ENCODE measurements around the gene MDP1.

Gene MDP1

DNA sequence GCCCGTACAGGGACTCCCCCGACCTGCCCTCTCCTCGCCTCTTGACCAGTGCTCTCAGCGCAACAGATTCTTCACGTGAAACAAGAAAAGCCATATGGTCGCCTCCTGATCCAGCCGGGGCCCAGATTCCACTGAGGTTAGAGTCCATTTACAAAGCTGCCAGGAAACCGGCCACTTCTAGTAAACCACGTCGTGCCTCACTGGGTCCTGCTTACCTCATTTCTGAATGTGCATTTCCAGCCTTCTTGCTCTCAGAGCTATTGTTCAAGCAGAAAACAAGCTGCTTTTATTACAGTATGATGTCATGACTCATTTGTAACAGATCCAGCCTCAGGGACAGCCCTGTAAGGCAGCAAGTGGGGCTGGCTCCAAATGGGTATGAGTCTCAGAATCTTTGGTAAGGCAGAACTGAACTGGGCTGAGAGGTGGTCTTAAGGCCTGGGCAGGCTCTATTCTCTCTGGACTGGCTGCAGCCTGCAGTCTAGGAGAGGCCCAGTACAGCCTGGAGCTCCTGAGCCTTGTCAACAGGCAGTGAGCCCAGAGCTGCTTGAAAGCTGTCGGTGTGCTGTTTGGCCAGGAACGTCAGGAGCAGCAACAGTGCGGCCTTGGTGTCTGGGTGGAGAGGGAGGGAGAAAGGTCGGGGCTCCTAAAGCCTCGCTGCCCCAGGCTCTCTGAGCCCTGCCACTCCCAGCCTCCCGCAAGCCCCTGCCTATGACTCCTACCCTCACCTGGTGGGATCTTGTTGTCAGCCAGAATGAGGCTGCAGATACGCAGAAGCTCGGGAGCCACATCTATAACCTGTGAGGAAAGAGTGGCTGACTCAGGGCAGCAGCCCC is 35.7 kb downstream of the MDP1 start:
- peak; percentile 42 for DNase-seq (ENCODE audit: low spot score)

DNA sequence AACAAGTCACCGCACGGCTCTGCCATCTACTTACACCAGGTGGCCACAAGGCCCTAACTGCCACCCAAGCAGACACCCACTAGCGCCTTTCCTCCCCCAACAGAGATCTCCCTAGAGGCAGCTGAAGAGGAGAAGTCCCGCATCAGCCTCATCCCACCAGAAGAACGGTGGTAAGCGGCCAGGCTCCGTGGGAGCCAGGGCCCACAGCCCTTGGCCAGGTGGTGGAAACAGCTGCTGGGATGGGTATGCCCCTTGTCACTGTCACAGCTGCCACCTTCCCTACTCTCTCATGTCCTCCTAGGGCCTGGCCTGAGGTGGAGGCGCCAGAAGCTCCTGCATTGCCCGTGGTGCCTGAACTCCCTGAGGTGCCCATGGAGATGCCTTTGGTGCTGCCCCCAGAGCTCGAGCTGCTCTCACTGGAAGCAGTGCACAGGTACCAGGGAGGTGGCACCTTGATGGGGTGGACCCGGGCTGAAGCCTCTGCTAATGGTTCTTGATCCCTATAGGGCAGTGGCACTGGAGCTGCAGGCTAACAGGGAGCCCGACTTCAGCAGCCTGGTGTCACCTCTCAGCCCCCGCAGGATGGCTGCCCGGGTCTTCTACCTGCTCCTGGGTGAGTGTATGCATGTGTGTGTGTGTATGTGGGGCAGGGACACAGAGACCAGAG is 36.4 kb downstream of the MDP1 start:
- no peak for DNase-seq (ENCODE audit: low spot score)

DNA sequence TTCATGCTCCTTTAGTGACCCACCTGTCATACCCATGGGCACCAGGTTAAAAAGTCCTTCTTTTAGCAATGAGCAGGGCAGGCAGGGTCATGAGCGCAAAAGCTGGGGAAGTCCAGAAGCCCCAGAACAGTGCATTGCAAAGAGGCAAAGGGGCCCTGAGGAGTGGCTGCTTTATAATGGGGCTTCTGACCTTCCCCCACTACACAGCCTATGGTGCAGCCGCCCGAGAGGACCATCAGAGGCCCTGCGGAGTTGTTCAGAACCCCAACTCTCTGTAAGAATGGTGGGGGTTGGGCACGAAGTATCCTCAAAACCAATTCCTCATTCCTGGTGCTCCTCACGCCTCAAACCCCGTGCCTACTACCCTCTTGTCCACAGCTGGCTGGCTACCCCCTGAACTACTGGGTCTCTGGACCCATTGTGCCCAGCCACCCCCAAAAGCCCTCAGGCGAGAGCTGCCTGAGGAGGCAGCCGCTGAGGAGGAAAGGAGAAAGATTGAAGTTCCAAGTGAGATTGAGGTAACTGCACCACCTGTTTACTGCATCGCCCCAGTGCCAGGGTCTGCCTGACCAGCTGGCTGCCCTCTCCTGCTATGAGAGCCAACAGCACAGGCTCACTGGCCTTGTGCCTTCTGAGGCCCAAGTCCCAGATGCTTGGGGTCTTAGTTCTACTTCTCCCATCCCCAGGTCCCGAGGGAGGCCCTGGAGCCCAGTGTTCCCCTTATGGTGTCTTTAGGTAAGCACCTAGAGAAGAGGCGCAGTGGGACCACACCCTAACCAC is 37.3 kb downstream of the MDP1 start:
- no peak for DNase-seq (ENCODE audit: low spot score)

DNA sequence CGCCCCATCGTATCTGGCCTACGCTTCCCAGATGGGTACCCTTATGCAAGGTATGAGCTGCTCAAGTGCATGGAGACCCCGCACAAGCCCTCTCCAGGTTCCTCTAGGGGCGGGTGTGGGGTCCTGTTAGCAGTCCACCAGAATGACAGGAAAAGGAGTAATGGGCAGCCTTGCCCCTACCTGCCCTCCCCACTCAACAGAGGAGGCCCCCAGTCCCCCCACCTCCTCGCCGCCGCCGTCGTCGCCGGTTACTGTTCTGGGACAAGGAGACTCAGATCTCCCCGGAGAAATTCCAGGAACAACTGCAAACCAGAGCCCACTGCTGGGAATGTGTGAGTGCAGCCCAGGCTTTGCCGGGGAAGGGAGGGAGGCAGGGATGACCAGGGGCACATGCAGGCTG is 38.0 kb downstream of the MDP1 start:
- DNase-seq (ENCODE audit: low spot score) = no peak

- DNase-seq (ENCODE audit: low spot score) = no peak
Observed at GRCh38 chr14:24177041-24177825, 38.6 kb downstream of the MDP1 start.

DNA sequence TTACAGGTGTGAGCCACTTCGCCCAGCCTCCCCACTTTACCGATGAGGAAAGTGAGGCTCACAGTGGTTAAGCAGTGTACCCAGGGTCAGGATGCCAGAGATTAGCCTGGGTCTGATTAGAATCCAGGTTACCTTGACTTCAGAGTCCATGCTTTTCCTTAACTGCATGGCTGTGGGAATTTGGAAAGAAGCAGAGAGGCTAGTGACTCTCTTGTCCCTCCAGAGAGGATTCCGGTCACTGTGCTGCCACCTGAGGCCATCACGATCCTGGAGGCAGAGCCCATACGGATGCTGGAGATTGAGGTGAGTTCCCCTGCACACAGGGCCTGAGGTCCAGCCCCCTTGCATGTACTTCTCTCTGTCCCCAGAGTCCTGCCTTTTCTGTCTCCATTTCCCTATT is 39.3 kb downstream of the MDP1 start:
- DNase-seq (ENCODE audit: low spot score) = no peak

DNA sequence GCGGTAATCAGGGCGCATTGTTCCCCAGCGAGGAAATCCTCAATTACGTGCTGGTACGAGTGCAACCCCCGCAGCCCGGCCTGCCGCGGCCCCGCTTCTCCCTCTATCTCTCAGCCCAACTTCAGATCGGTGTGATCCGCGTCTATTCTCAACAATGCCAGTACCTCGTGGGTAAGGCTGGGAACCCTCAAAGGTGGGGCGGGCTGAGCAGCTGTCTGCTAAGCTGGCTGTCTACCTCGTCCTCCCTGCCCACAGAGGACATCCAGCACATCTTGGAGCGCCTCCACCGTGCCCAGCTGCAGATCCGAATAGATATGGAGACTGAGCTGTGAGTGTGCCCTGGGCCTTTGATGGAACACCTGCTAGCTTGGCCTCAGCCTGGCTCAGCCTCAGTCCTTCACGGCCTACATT is 43.0 kb downstream of the MDP1 start:
- DNase-seq (ENCODE audit: low spot score) = no peak

GRCh38 chr14:24172261-24172860 is 43.5 kb downstream of the MDP1 start:
- DNase-seq (ENCODE audit: low spot score) = no peak

GRCh38 chr14:24171422-24172260 is 44.2 kb downstream of the MDP1 start, which contains the start of gene REC8:
TSS of gene REC8 (plus strand) at chr14:24172080. CDS start at chr14:24172553, 473 bp downstream.
- DNase-seq (ENCODE audit: low spot score) = no peak

- DNase-seq (ENCODE audit: low spot score) = no peak
Observed at GRCh38 chr14:24167469-24168114, 48.3 kb downstream of the MDP1 start.

- no peak for DNase-seq (ENCODE audit: low spot score)
Observed at GRCh38 chr14:24165785-24166184, 50.1 kb downstream of the MDP1 start.

GRCh38 chr14:24164518-24164991 is 51.3 kb downstream of the MDP1 start:
- no peak for DNase-seq (ENCODE audit: low spot score)

All from RKO (cell line).